ENCODE measurements around the gene IBA57.
"Not testable (repeated sequence)": the region's sequence is repeated elsewhere in the genome, so short reads cannot be mapped to it uniquely, and the experiment has no call there.

IBA57 gene

GRCh38 chr1:228184152-228184551 lies 18.5 kb downstream of the IBA57 start:
- ChIA-PET POLR2A (no interaction called here), CTCF (no interaction called here)
- no peak for DNase-seq (ENCODE audit: extremely low spot score)
- no peak for TF ChIP-seq CTCF (IDR thresholded peaks at IDR 0.05; ENCODE audit: control extremely low read depth, extremely low read depth, low read depth, missing control alignments)

DNA sequence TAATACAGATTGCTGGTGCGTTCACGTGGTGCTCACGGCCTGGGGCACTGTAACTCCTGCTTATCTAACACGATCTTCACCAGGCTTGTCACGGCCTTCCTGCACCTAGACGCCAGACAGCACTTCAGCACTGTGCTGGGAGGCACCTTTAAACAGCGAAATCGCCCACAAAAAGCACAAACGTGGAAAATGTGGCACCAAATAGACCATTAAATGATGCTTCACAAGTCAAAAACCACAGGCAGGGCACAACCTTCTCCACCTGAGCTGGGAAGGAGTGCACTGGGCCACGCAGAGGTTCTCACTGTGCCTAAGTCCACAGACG lies 20.0 kb downstream of the IBA57 start:
- ChIA-PET CTCF (no interaction called here), POLR2A (no interaction called here)
- DNase-seq (ENCODE audit: extremely low spot score) = no peak
- no peak for TF ChIP-seq CTCF (IDR thresholded peaks at IDR 0.05; ENCODE audit: control extremely low read depth, extremely low read depth, low read depth, missing control alignments)

- POLR2A ChIA-PET; DNase-seq (ENCODE audit: extremely low spot score): not testable (repeated sequence)
- CTCF ChIA-PET = interaction anchor here (1.4 to 1.6 kb wide), 2 partner anchors 9 to 13 kb away, joined by 3 to 4 read pairs; no protein-coding TSS in a partner anchor
Measured at GRCh38 chr1:228188249-228188648, 22.6 kb downstream of the IBA57 start.

DNA sequence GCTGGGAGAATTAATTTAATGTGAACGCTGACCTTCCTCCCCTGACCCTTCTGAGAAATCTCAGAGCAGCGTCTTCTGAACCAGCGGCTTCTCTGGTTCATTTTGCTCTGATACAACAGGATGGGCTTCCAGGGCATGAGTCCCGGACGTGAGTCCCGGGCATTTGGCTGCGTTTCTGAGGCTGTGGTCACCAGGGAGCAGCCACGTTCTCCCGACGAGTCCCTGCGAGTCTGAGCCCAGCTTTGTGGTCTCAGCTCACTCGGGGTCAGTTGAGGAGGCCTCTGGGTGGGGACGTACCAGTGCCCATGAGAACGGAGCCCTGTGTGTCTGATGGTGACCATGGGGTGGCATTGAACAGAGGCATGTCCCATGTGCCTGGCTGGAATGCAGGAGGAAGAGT lies 24.6 kb downstream of the IBA57 start:
- no peak for DNase-seq (ENCODE audit: extremely low spot score)
- CTCF ChIA-PET = interaction anchor here (1.4 kb wide), 1 partner anchor 59 kb away, joined by 4 read pairs; no protein-coding TSS in a partner anchor
- no peak for TF ChIP-seq CTCF (IDR thresholded peaks at IDR 0.05; ENCODE audit: control extremely low read depth, extremely low read depth, low read depth, missing control alignments)
- POLR2A ChIA-PET = no interaction called here

GRCh38 chr1:228190778-228191177 lies 25.2 kb downstream of the IBA57 start:
- no peak for DNase-seq (ENCODE audit: extremely low spot score)
- ChIA-PET POLR2A (no interaction called here), CTCF (interaction anchor here (1.0 to 1.4 kb wide), 2 partner anchors 23 to 60 kb away, joined by 3 to 4 read pairs; no protein-coding TSS in a partner anchor)
- no peak for TF ChIP-seq CTCF (IDR thresholded peaks at IDR 0.05; ENCODE audit: control extremely low read depth, extremely low read depth, low read depth, missing control alignments)

- no peak for DNase-seq (ENCODE audit: extremely low spot score)
- ChIA-PET POLR2A (no interaction called here), CTCF (no interaction called here)
- TF ChIP-seq CTCF (IDR thresholded peaks at IDR 0.05; ENCODE audit: control extremely low read depth, extremely low read depth, low read depth, missing control alignments) = no peak
Measured at GRCh38 chr1:228194436-228194835, 28.8 kb downstream of the IBA57 start.

GRCh38 chr1:228194921-228195812 lies 29.6 kb downstream of the IBA57 start:
- POLR2A ChIA-PET = no interaction called here
- CTCF ChIA-PET = no interaction called here
- no peak for TF ChIP-seq CTCF (IDR thresholded peaks at IDR 0.05; ENCODE audit: control extremely low read depth, extremely low read depth, low read depth, missing control alignments)
- DNase-seq (ENCODE audit: extremely low spot score) = no peak
